Retinal pigment epithelial cell (primary cell): ENCODE measurements around the gene C10orf105.

Source experiments
- DNase-seq: peaks from one replicate; pipeline ENCODE4 v3.0.0-alpha.2; 2010; ENCODE audit warnings: low read depth
- H3K4me3 ChIP-seq: 2 replicates; pipeline ENCODE4 v1.5.1; 2011; ENCODE audit warnings: mild to moderate bottlenecking, low read length, control low read depth, moderate library complexity
- CTCF ChIP-seq: conservative IDR thresholded peaks from 2 replicates; pipeline ENCODE4 v1.5.1; 2011; ENCODE audit warnings: low read depth, low read length, control low read depth, inconsistent platforms

Gene C10orf105

GRCh38 chr10:71705582-71705981, 14.0 kb downstream of the C10orf105 start:
- no peak for DNase-seq
- no peak for TF ChIP-seq CTCF
- no peak overlapping the region for H3K4me3 ChIP-seq

- DNase-seq, result no peak
- TF ChIP-seq CTCF, result no peak
- H3K4me3 ChIP-seq, result no peak overlapping the region
Observed at GRCh38 chr10:71704816-71705215, 14.8 kb downstream of the C10orf105 start.

- H3K4me3 ChIP-seq, result no peak overlapping the region
- DNase-seq, result no peak
- TF ChIP-seq CTCF, result no peak
Observed at GRCh38 chr10:71703577-71703976, 16.0 kb downstream of the C10orf105 start.

GRCh38 chr10:71701496-71702132, 18.0 kb downstream of the C10orf105 start:
- TF ChIP-seq CTCF, result no peak
- H3K4me3 ChIP-seq, result no peak overlapping the region
- DNase-seq, result no peak

DNA sequence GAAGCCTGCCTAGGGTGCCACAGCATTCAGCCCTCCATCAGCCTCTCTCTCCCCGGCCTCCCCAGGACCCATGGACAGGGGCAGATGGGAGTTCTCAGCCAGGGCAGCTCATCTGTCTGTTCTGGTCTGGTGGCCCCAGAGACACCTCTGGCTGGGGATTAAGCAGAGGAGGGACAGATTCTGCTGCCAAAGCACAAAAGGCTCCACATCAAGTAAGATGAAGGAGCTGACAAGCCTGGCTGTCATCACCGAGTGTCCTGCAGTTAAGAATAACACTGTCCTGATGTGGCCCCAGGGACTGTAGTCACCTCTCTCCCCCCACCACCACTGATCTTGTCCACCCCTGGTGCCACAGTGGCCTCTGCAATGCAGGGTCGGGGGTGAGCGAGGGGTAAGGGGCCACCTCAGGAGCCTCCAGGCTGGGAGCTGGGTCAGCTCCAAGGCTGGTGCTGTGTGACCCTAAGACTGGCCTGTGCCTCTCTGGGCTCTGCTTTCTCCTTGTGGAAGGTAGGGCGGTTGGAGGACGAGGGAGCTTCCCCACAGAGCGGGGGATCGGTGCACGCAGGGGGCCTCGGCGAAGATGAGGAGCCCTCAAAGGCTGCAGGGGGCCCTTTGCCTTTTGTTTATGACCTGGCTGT, 18.7 kb downstream of the C10orf105 start:
- no peak for TF ChIP-seq CTCF
- no peak for DNase-seq
- no peak overlapping the region for H3K4me3 ChIP-seq

DNA sequence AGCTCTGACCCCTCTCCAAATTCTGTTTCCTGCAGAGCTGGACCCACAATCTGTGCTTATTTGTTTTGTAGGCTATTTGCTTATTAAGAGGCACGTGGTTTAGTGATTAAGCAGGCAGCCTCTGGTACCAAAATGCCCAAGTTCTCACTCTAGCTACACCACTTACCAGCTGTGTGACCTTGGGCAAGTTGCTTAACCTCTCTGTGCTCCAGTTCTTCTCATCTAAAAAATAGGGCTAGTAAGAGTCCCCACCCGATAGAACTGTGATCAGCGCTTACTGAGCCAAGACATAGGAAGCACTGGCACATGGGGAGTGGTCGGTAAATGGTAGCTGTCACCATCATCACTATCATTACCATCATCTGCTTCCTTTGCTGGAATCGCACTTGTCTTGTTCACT, 20.8 kb downstream of the C10orf105 start:
- H3K4me3 ChIP-seq, result no peak overlapping the region
- DNase-seq, result no peak
- TF ChIP-seq CTCF, result no peak
